IgD-negative memory B cell (primary cell): Measurements from ENCODE around the gene ING3. TPM values are rescaled to one million over a fixed set of nuclear protein-coding genes. Genes with fewer than 3 reads are reported as not detected.

Source experiments
- H3K27ac Mint-ChIP-seq, 3 donors: one replicate each; pipeline ENCODE4 v1.8.0; 2020 to 2022; ENCODE audit warnings: mild to moderate bottlenecking in 3 of 3, mixed read lengths in 3 of 3, moderate library complexity in 1 of 3
- H3K27me3 Mint-ChIP-seq: one replicate; pipeline ENCODE4 v1.8.0; 2021; ENCODE audit warnings: mixed read lengths
- H3K36me3 Mint-ChIP-seq: one replicate; pipeline ENCODE4 v1.8.0; 2020; ENCODE audit warnings: mild to moderate bottlenecking, mixed read lengths
- H3K4me1 Mint-ChIP-seq, 3 donors: one replicate each; pipeline ENCODE4 v1.8.0; 2020 to 2022; ENCODE audit warnings: mixed read lengths in 3 of 3, mild to moderate bottlenecking in 1 of 3
- H3K4me3 Mint-ChIP-seq, 4 donors: one replicate each; pipeline ENCODE4 v1.8.0; 2020 to 2022; ENCODE audit warnings: mild to moderate bottlenecking in 4 of 4, mixed read lengths in 4 of 4, moderate library complexity in 3 of 4
- H3K9me3 Mint-ChIP-seq, 3 donors: one replicate each; pipeline ENCODE4 v1.8.0; 2020 to 2021; ENCODE audit warnings: mixed read lengths in 3 of 3, mild to moderate bottlenecking in 1 of 3
- polyA plus RNA-seq: library from polyadenylated mRNA; unstranded; fragments of 300-500 nt; fragmentation: Illumina TruSeq; gene quantifications from one replicate; pipeline ENCODE4 v1.2.3, GENCODE V29; 2021

ING3 gene
- polyA plus RNA-seq, 1 donor from 2014 or later = 29.4 TPM

DNA sequence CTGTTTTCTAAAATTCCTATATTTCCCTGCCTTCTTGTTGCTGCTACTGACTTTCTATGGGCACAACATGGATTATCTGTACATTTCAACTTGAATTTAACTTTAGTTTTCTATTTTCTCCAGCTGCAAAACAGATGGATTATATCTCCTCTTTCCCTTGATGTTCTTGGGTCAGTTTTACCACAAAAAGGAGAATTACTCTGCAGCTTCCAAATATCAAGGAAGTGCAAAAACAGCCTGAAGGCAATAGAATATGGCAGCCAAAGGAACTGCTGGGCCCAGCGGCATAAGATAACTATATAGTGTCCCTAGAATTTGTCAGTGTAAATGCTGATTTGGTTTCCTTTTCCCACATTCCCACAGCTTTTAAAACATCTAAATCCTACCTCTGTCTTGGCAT is 67.0 kb downstream of the ING3 start:
- Mint-ChIP-seq H3K9me3 (no peaks in the 10 kb centered on the region), H3K4me1 (no peaks in the 10 kb centered on the region), H3K4me3 (no peak overlapping the region), H3K36me3 (no peaks in the 10 kb centered on the region), H3K27me3 (peaks cover 1% of the 10 kb centered on the region), H3K27ac (peak overlapping the region in 1 of 3 donors; percentile 19)

DNA sequence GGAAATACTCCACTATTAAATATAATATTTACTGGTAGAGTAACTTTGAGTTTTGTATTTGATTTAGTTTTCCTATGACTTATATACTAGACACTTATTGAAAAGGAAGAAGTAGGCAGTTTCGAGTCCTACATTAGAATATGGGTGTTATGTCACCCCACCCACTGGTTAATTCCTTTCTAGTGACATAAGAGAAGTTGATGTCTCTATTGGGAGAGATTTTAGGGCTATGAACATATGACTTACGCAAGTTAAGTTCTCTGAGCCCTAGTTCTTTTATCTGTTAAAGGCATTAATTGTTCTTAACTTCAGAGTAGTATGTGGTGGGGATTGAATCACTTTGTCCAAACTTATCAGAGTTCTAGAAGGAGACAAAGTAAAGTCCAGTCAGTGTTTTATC is 68.4 kb downstream of the ING3 start:
- Mint-ChIP-seq H3K36me3 (no peaks in the 10 kb centered on the region), H3K4me3 (no peak overlapping the region), H3K4me1 (no peaks in the 10 kb centered on the region), H3K27me3 (peaks cover 1% of the 10 kb centered on the region), H3K9me3 (no peaks in the 10 kb centered on the region), H3K27ac (no peak overlapping the region)

DNA sequence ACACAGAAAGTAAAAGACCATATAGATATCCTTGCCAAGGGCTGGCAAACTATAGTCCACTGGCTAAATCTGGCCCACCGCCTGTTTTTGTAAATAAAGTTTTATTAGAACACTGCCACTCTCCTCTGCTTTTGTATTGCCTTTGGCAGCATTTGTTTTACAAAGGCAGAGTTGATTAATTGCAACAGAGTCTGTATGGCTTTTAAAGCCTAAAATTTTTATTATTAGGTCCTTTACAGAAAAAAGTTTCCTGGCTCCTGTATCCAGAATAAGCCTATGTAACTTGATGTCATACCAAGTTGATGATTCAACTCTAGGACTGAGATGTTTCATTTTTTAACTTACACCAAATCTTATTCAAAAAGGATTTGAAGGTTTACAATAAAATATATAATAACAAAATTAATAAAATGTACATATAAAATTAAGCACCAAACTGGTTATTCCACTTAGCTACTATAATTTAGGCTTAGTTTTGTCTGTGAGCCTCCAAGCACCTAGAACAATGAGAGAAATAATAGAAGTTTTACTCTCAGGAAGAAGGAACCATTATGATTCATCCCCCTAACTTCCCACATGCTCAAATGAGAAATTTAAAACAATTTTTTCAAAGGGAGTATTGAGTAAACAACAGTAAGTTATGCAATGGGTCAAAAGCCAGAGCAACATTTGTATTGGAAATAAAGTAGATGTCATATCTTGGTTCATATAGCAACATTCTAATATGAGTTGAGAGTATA is 69.8 kb downstream of the ING3 start:
- no peak overlapping the region for H3K27ac Mint-ChIP-seq
- no peaks in the 10 kb centered on the region for H3K9me3 Mint-ChIP-seq
- no peaks in the 10 kb centered on the region for H3K36me3 Mint-ChIP-seq
- H3K4me1 Mint-ChIP-seq = no peaks in the 10 kb centered on the region
- no peak overlapping the region for H3K4me3 Mint-ChIP-seq
- H3K27me3 Mint-ChIP-seq = peaks cover 4% of the 10 kb centered on the region

DNA sequence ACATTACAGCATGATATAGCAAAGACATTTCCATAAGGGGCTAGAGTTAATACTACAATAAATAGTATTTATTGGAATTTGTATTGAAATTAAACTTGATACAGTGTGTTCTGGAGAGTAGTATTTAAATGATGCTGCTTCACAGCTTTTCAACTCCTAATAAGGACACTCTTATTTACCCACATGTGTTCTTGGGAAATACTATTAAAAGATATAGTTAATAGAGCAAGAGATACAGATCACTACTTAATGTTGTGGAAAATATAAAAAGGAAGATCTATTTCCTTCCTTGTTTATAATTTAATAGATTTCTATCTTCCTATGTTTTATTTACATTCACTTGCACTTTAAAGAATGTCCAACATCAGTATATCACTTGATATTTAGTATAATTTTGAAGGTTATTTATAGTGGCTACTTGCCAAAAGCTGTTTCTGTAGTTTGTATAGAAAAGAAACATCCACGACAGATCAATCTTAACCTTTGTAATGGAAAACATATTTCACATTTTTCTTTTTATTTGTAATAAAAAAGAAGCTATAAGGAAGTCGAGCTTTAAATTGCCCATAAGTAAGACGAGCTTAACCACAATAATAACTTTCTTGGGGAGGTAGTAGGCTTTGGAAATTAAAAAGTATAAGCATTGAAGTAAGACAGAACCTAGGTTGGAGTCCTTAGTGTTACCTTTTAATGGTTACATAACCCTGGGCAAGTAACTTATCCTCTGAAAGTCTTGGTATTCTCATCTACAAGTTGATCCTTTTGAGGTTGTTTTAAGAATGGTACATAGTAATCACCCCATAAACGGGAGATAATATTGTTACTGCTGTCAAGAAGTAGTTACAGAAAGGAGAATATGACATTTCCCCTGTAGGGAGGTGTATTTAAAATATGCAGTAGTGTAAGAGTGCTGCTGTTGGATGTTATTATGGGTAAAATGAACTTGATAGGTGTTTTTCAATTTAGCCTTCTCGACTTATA is 70.7 kb downstream of the ING3 start:
- H3K27ac Mint-ChIP-seq = no peak overlapping the region
- H3K9me3 Mint-ChIP-seq = peaks cover 0 to 2% (median 0%) of the 10 kb centered on the region in 3 donors
- H3K36me3 Mint-ChIP-seq = no peaks in the 10 kb centered on the region
- H3K4me3 Mint-ChIP-seq = no peak overlapping the region
- peaks cover 0 to under 1% (median 0%) of the 10 kb centered on the region in 3 donors for H3K4me1 Mint-ChIP-seq
- peaks cover 7% of the 10 kb centered on the region for H3K27me3 Mint-ChIP-seq

DNA sequence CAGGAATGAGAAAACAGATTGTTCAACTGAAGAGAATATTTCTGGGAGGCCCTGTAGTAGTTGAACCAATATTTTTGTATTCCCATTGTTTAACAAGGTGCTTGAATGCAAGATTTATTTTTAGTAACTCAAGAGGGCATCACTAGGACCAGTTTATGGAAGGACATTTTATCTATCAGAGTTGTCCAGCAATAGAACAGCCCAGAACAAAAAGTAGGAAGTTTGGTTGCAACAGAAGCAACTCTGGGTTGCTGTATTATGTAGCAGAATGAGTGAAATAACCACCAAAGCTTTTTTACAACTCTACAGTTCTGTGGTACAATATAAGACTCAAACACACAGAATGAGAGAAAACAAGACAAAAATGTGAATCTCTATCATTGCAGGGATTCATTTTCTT is 72.6 kb downstream of the ING3 start:
- Mint-ChIP-seq H3K27ac (no peak overlapping the region), H3K4me1 (peaks cover 0 to 2% (median 0%) of the 10 kb centered on the region in 3 donors), H3K27me3 (peaks cover 7% of the 10 kb centered on the region), H3K4me3 (no peak overlapping the region), H3K36me3 (no peaks in the 10 kb centered on the region), H3K9me3 (peaks cover 0 to 2% (median 0%) of the 10 kb centered on the region in 3 donors)

DNA sequence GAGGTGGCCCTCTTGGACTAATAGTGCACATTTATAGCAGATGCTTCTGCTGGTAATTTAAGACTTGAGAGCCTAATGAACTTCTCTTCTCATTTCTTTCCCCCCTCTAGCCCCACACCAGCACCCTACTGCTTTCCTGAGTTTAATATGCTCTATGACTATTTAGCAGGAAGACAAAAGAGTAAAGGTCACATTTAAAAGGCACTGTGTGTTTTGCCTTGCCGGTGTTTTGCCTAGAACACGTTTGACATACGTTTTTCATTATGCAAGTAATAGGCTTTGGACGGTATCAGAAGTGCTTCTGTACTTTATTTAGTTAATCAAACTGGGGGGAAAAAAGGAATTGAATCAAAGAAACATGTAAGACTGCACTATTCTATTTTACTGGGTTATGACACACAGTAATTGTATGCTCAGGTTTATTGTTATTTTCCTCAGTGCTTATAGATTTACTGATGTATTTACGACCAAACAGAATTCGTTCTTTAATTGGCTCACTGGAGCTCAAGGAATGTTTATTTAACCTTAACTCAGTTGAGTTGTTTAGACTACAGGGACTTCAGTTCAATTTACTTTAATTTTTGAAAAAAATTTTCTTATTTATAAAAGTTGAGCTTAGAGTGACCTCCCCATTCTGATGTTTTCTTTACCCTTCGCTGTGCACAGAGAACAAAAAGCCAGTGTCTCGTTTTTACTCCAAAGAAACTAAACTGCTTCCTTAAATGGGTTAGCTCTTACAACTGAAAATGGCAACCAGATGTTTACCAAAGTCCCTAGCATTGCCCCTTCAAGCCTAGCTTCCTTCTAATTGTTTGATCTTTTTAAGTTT is 73.3 kb downstream of the ING3 start:
- Mint-ChIP-seq H3K4me1 (peaks cover 0 to 2% (median 0%) of the 10 kb centered on the region in 3 donors), H3K27me3 (peaks cover 7% of the 10 kb centered on the region), H3K4me3 (no peak overlapping the region), H3K9me3 (peaks cover 0 to 2% (median 0%) of the 10 kb centered on the region in 3 donors), H3K27ac (no peak overlapping the region), H3K36me3 (no peaks in the 10 kb centered on the region)

DNA sequence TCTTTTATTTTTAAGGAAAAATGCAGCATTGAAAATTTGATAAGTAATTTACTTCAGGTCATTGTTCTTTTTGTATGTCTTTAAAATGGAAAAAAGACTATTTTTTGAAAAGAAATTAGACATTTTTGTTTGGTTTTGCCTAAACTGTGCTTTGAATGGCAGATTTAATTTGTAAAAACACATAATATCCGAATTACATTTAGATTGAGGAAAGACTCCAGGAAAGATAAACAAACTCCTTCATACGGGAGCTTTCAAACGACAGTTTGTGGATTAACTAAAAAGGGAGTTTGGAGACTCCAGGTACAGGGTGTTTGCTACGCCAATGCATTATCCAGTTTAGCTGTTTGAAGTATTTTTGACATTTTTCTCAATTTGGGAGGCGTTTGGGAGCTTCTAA is 74.0 kb downstream of the ING3 start:
- peaks cover 0 to 2% (median 0%) of the 10 kb centered on the region in 3 donors for H3K9me3 Mint-ChIP-seq
- H3K4me1 Mint-ChIP-seq = peaks cover 0 to 2% (median 0%) of the 10 kb centered on the region in 3 donors
- no peak overlapping the region for H3K27ac Mint-ChIP-seq
- no peak overlapping the region for H3K4me3 Mint-ChIP-seq
- H3K27me3 Mint-ChIP-seq = peaks cover 7% of the 10 kb centered on the region
- H3K36me3 Mint-ChIP-seq = no peaks in the 10 kb centered on the region

DNA sequence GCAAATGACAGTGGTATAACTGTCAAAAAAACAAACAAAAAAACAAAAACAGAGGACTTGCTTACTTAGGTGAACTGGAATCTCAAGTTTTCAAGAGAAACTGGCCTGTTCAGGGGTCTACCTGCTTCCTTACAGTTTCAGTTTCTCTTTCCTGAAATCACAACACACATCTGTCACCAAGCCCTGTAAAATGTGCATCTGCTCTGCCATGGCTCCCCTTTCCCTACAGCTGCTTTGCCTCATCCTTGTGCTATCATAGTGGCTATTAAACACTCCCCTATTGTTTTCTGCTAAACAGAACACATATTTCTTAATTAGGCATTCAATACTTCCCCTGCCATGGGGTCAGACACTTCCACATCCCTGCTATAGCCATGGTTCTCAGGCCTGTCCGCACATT is 75.6 kb downstream of the ING3 start:
- Mint-ChIP-seq H3K9me3 (peaks cover 0 to 2% (median 0%) of the 10 kb centered on the region in 3 donors), H3K4me3 (no peak overlapping the region), H3K4me1 (peaks cover 0 to 2% (median 0%) of the 10 kb centered on the region in 3 donors), H3K27ac (no peak overlapping the region), H3K36me3 (no peaks in the 10 kb centered on the region), H3K27me3 (peaks cover 7% of the 10 kb centered on the region)

DNA sequence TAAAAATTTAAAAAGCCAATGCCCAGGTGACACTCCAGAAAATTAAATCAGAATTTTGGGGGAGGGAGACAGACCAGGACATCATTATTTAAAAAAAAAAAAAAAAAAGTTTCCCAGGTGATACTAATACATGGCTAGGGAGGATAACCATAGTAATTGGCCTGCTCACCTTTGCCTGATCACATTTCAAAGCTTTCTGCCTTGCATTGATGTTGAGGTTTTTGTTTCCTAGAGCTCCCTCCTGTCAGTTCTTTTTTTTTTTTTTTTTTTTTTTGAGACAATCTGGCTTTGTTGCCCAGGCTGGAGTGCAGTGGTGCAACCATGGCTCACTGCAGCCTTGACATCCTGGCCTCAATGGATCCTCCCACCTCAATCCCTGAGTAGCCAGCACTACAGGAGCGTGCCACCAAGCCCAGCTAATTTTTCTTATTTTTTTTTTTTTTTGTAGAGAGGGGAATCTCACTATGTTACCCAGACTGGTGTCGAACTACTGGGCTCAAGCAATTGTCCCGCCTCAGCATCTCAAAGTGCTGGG is 76.1 kb downstream of the ING3 start:
- Mint-ChIP-seq H3K27me3 (peaks cover 7% of the 10 kb centered on the region), H3K4me3 (no peak overlapping the region), H3K27ac (no peak overlapping the region), H3K4me1 (peaks cover 0 to 2% (median 0%) of the 10 kb centered on the region in 3 donors), H3K36me3 (no peaks in the 10 kb centered on the region), H3K9me3 (peaks cover 0 to 2% (median 0%) of the 10 kb centered on the region in 3 donors)

Other genes with a start within 250 kb of the ING3 start
- gene TSPAN12, start 92.6 kb upstream of the ING3 start, polyA plus RNA-seq = not detected
- gene CPED1, start 37.9 kb downstream of the ING3 start, polyA plus RNA-seq = 3.8 TPM